ENCODE results near the gene PXMP2.

The PXMP2 gene

GRCh38 chr12:132713123-132713522 is 25.7 kb downstream of the PXMP2 start:
- Histone ChIP-seq H3K27me3 (ENCODE audit: insufficient read depth, low read length, poor library complexity) (no peaks in the 10 kb centered on the region), H3K4me1 (ENCODE audit: control insufficient read depth, low read depth, low read length) (no peaks in the 10 kb centered on the region), H2BK5ac (ENCODE audit: low read length) (no peak overlapping the region), H3K79me2 (ENCODE audit: control insufficient read depth, insufficient read depth, low read length) (peaks cover 26% of the 10 kb centered on the region), H3K27ac (ENCODE audit: low read depth, low read length) (no peak overlapping the region), H3K56ac (ENCODE audit: low read length) (no peak overlapping the region), H2BK15ac (replicated peaks; ENCODE audit: low read depth) (no peak overlapping the region), H3K4me3 (ENCODE audit: low read length) (no peak overlapping the region), H4K8ac (ENCODE audit: low read depth, low read length) (no peak overlapping the region), H2AK5ac (ENCODE audit: low read length) (no peak overlapping the region), H2BK120ac (ENCODE audit: low read depth, low read length) (no peak overlapping the region), H4K5ac (ENCODE audit: low read length) (no peak overlapping the region), H3K18ac (ENCODE audit: low read length) (no peak overlapping the region), H3K4me2 (ENCODE audit: low read length) (no peak overlapping the region), H3K36me3 (ENCODE audit: control insufficient read depth, insufficient read depth, low read length) (peaks cover 7% of the 10 kb centered on the region), H3K79me1 (ENCODE audit: low read length) (peaks cover 10% of the 10 kb centered on the region), H3K23ac (ENCODE audit: low read length) (no peak overlapping the region), H3K4ac (ENCODE audit: low read depth, low read length) (no peak overlapping the region), H3K9ac (ENCODE audit: low read length) (no peak overlapping the region)
- no peak for DNase-seq
- WGBS (ENCODE audit: extremely low coverage, insufficient coverage, low lambda C conversion rate), result no CpG with 5 or more reads among the region's 2 CpGs

- no peak overlapping the region for H3K23ac ChIP-seq (ENCODE audit: low read length)
- peaks cover 8% of the 10 kb centered on the region for H3K79me1 ChIP-seq (ENCODE audit: low read length)
- no peak overlapping the region for H2AK5ac ChIP-seq (ENCODE audit: low read length)
- no peak overlapping the region for H3K27ac ChIP-seq (ENCODE audit: low read depth, low read length)
- H3K4me2 ChIP-seq (ENCODE audit: low read length), result no peak overlapping the region
- no peak overlapping the region for H3K56ac ChIP-seq (ENCODE audit: low read length)
- H3K4me3 ChIP-seq (ENCODE audit: low read length), result no peak overlapping the region
- peaks cover 26% of the 10 kb centered on the region for H3K79me2 ChIP-seq (ENCODE audit: control insufficient read depth, insufficient read depth, low read length)
- H3K18ac ChIP-seq (ENCODE audit: low read length), result no peak overlapping the region
- no peak for DNase-seq
- no peak overlapping the region for H2BK15ac ChIP-seq (replicated peaks; ENCODE audit: low read depth)
- no peak overlapping the region for H3K9ac ChIP-seq (ENCODE audit: low read length)
- H4K5ac ChIP-seq (ENCODE audit: low read length), result no peak overlapping the region
- WGBS (ENCODE audit: extremely low coverage, insufficient coverage, low lambda C conversion rate), result no CpG with 5 or more reads among the region's 9 CpGs
- no peak overlapping the region for H3K4ac ChIP-seq (ENCODE audit: low read depth, low read length)
- no peak overlapping the region for H2BK5ac ChIP-seq (ENCODE audit: low read length)
- H2BK120ac ChIP-seq (ENCODE audit: low read depth, low read length), result no peak overlapping the region
- H3K36me3 ChIP-seq (ENCODE audit: control insufficient read depth, insufficient read depth, low read length), result peaks cover 18% of the 10 kb centered on the region
- H4K8ac ChIP-seq (ENCODE audit: low read depth, low read length), result no peak overlapping the region
- H3K27me3 ChIP-seq (ENCODE audit: insufficient read depth, low read length, poor library complexity), result no peaks in the 10 kb centered on the region
- H3K4me1 ChIP-seq (ENCODE audit: control insufficient read depth, low read depth, low read length), result no peaks in the 10 kb centered on the region
Measured at GRCh38 chr12:132715874-132716273, 28.5 kb downstream of the PXMP2 start.

GRCh38 chr12:132716356-132716755 is 29.0 kb downstream of the PXMP2 start:
- Histone ChIP-seq H3K79me1 (ENCODE audit: low read length) (peaks cover 7% of the 10 kb centered on the region), H3K4ac (ENCODE audit: low read depth, low read length) (no peak overlapping the region), H3K18ac (ENCODE audit: low read length) (no peak overlapping the region), H3K27me3 (ENCODE audit: insufficient read depth, low read length, poor library complexity) (no peaks in the 10 kb centered on the region), H3K4me1 (ENCODE audit: control insufficient read depth, low read depth, low read length) (no peaks in the 10 kb centered on the region), H3K4me2 (ENCODE audit: low read length) (no peak overlapping the region), H4K5ac (ENCODE audit: low read length) (no peak overlapping the region), H2AK5ac (ENCODE audit: low read length) (no peak overlapping the region), H4K8ac (ENCODE audit: low read depth, low read length) (no peak overlapping the region), H3K9ac (ENCODE audit: low read length) (no peak overlapping the region), H3K23ac (ENCODE audit: low read length) (no peak overlapping the region), H3K79me2 (ENCODE audit: control insufficient read depth, insufficient read depth, low read length) (peaks cover 22% of the 10 kb centered on the region), H3K36me3 (ENCODE audit: control insufficient read depth, insufficient read depth, low read length) (peaks cover 20% of the 10 kb centered on the region), H3K27ac (ENCODE audit: low read depth, low read length) (no peak overlapping the region), H2BK5ac (ENCODE audit: low read length) (no peak overlapping the region), H2BK15ac (replicated peaks; ENCODE audit: low read depth) (no peak overlapping the region), H3K4me3 (ENCODE audit: low read length) (no peak overlapping the region), H2BK120ac (ENCODE audit: low read depth, low read length) (no peak overlapping the region), H3K56ac (ENCODE audit: low read length) (no peak overlapping the region)
- WGBS (ENCODE audit: extremely low coverage, insufficient coverage, low lambda C conversion rate), result no CpG with 5 or more reads among the region's 11 CpGs
- DNase-seq, result no peak

DNA sequence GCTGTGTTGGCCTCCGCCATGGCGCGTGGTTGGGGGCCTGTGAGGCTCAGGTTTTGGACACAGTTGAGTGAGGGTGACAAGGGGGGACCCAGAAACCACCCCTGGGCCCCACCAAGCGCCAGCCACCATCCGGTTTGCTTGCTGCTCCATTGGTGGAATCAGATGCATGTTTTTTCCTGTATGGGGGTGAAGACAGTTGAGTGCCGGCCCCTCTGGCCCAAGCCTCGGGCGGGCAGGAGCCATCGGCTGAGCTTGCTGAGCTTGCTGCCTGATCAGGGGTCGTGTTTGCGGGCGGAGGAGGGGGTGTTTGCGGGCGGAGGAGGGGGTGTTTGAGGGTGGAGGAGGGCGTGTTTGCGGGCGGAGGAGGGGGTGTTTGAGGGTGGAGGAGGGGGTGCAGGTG is 29.6 kb downstream of the PXMP2 start:
- no peak for DNase-seq
- Histone ChIP-seq H2BK120ac (ENCODE audit: low read depth, low read length) (no peak overlapping the region), H4K8ac (ENCODE audit: low read depth, low read length) (no peak overlapping the region), H2BK5ac (ENCODE audit: low read length) (no peak overlapping the region), H3K4me3 (ENCODE audit: low read length) (no peak overlapping the region), H3K4ac (ENCODE audit: low read depth, low read length) (no peak overlapping the region), H3K18ac (ENCODE audit: low read length) (no peak overlapping the region), H3K4me1 (ENCODE audit: control insufficient read depth, low read depth, low read length) (no peaks in the 10 kb centered on the region), H3K23ac (ENCODE audit: low read length) (no peak overlapping the region), H3K4me2 (ENCODE audit: low read length) (no peak overlapping the region), H3K79me1 (ENCODE audit: low read length) (peaks cover 7% of the 10 kb centered on the region), H4K5ac (ENCODE audit: low read length) (no peak overlapping the region), H2BK15ac (replicated peaks; ENCODE audit: low read depth) (no peak overlapping the region), H3K9ac (ENCODE audit: low read length) (no peak overlapping the region), H3K36me3 (ENCODE audit: control insufficient read depth, insufficient read depth, low read length) (peaks cover 20% of the 10 kb centered on the region), H3K27me3 (ENCODE audit: insufficient read depth, low read length, poor library complexity) (no peaks in the 10 kb centered on the region), H3K27ac (ENCODE audit: low read depth, low read length) (no peak overlapping the region), H3K79me2 (ENCODE audit: control insufficient read depth, insufficient read depth, low read length) (peaks cover 18% of the 10 kb centered on the region), H2AK5ac (ENCODE audit: low read length) (no peak overlapping the region), H3K56ac (ENCODE audit: low read length) (no peak overlapping the region)
- WGBS (ENCODE audit: extremely low coverage, insufficient coverage, low lambda C conversion rate), result no CpG with 5 or more reads among the region's 17 CpGs

GRCh38 chr12:132717531-132718387 is 30.4 kb downstream of the PXMP2 start:
- Histone ChIP-seq H3K18ac (ENCODE audit: low read length) (no peak overlapping the region), H3K4me1 (ENCODE audit: control insufficient read depth, low read depth, low read length) (no peaks in the 10 kb centered on the region), H4K8ac (ENCODE audit: low read depth, low read length) (no peak overlapping the region), H3K4me3 (ENCODE audit: low read length) (no peak overlapping the region), H3K4ac (ENCODE audit: low read depth, low read length) (no peak overlapping the region), H3K56ac (ENCODE audit: low read length) (no peak overlapping the region), H3K27ac (ENCODE audit: low read depth, low read length) (no peak overlapping the region), H3K4me2 (ENCODE audit: low read length) (no peak overlapping the region), H2BK120ac (ENCODE audit: low read depth, low read length) (no peak overlapping the region), H3K79me1 (ENCODE audit: low read length) (peaks cover 7% of the 10 kb centered on the region), H3K27me3 (ENCODE audit: insufficient read depth, low read length, poor library complexity) (no peaks in the 10 kb centered on the region), H3K36me3 (ENCODE audit: control insufficient read depth, insufficient read depth, low read length) (peaks cover 20% of the 10 kb centered on the region), H3K9ac (ENCODE audit: low read length) (no peak overlapping the region), H2AK5ac (ENCODE audit: low read length) (no peak overlapping the region), H3K79me2 (ENCODE audit: control insufficient read depth, insufficient read depth, low read length) (peaks cover 15% of the 10 kb centered on the region), H2BK15ac (replicated peaks; ENCODE audit: low read depth) (no peak overlapping the region), H3K23ac (ENCODE audit: low read length) (no peak overlapping the region), H4K5ac (ENCODE audit: low read length) (no peak overlapping the region), H2BK5ac (ENCODE audit: low read length) (no peak overlapping the region)
- peak; percentile 29 for DNase-seq
- no CpG with 5 or more reads among the region's 61 CpGs for WGBS (ENCODE audit: extremely low coverage, insufficient coverage, low lambda C conversion rate)

- Histone ChIP-seq H3K4me3 (ENCODE audit: low read length) (no peak overlapping the region), H3K79me2 (ENCODE audit: control insufficient read depth, insufficient read depth, low read length) (peaks cover 8% of the 10 kb centered on the region), H3K9ac (ENCODE audit: low read length) (no peak overlapping the region), H3K27me3 (ENCODE audit: insufficient read depth, low read length, poor library complexity) (no peaks in the 10 kb centered on the region), H2BK15ac (replicated peaks; ENCODE audit: low read depth) (no peak overlapping the region), H3K56ac (ENCODE audit: low read length) (no peak overlapping the region), H3K4ac (ENCODE audit: low read depth, low read length) (no peak overlapping the region), H4K8ac (ENCODE audit: low read depth, low read length) (no peak overlapping the region), H3K36me3 (ENCODE audit: control insufficient read depth, insufficient read depth, low read length) (peaks cover 21% of the 10 kb centered on the region), H3K4me1 (ENCODE audit: control insufficient read depth, low read depth, low read length) (no peaks in the 10 kb centered on the region), H2AK5ac (ENCODE audit: low read length) (no peak overlapping the region), H3K79me1 (ENCODE audit: low read length) (peaks cover 2% of the 10 kb centered on the region), H3K4me2 (ENCODE audit: low read length) (no peak overlapping the region), H2BK5ac (ENCODE audit: low read length) (no peak overlapping the region), H4K5ac (ENCODE audit: low read length) (no peak overlapping the region), H3K18ac (ENCODE audit: low read length) (no peak overlapping the region), H2BK120ac (ENCODE audit: low read depth, low read length) (no peak overlapping the region), H3K27ac (ENCODE audit: low read depth, low read length) (no peak overlapping the region), H3K23ac (ENCODE audit: low read length) (no peak overlapping the region)
- no CpG with 5 or more reads among the region's 21 CpGs for WGBS (ENCODE audit: extremely low coverage, insufficient coverage, low lambda C conversion rate)
- no peak for DNase-seq
Measured at GRCh38 chr12:132718644-132719043, 31.3 kb downstream of the PXMP2 start.

Data from mesendoderm (in vitro differentiated cells).